Erythroblast (primary cell): Measurements from ENCODE around the gene ADARB1.

Source experiments
- DNase-seq, 2 experiments: peaks; one replicate each; lab custom pipeline; 2025; lab: John Stamatoyannopoulos, UW
- GATA1 ChIP-seq: IDR thresholded peaks from 2 replicates; pipeline ENCODE4 v1.6.1; 2011; ENCODE audit warnings: low read depth, mild to moderate bottlenecking, control low read depth, low read length, moderate library complexity
- POLR2A ChIP-seq: IDR thresholded peaks from 2 replicates; pipeline ENCODE4 v1.6.1; 2011; ENCODE audit warnings: mild to moderate bottlenecking, low read length

ADARB1 gene

GRCh38 chr21:45111703-45112102, 37.3 kb downstream of the ADARB1 start:
- no peak for TF ChIP-seq GATA1
- TF ChIP-seq POLR2A, result no peak
- DNase-seq, result no peak

- no peak for DNase-seq
Observed at GRCh38 chr21:45112371-45112770, 38.0 kb downstream of the ADARB1 start.

GRCh38 chr21:45113543-45113942, 39.2 kb downstream of the ADARB1 start:
- DNase-seq, result no peak
- no peak for TF ChIP-seq GATA1
- no peak for TF ChIP-seq POLR2A

More at GRCh38 chr21:45112371-45112770, 38.0 kb downstream of the ADARB1 start:
- TF ChIP-seq GATA1, result no peak
- TF ChIP-seq POLR2A, result no peak

GRCh38 chr21:45114072-45114471, 39.7 kb downstream of the ADARB1 start:
- TF ChIP-seq POLR2A (no peak), GATA1 (no peak)
- DNase-seq, result no peak

GRCh38 chr21:45114475-45114874, 40.1 kb downstream of the ADARB1 start:
- no peak for DNase-seq
- TF ChIP-seq POLR2A, result no peak
- no peak for TF ChIP-seq GATA1

- no peak for DNase-seq
- no peak for TF ChIP-seq GATA1
- no peak for TF ChIP-seq POLR2A
Observed at GRCh38 chr21:45115141-45115540, 40.8 kb downstream of the ADARB1 start.

- TF ChIP-seq POLR2A (no peak), GATA1 (no peak)
- no peak for DNase-seq
Observed at GRCh38 chr21:45116066-45116465, 41.7 kb downstream of the ADARB1 start.

GRCh38 chr21:45117314-45117713, 42.9 kb downstream of the ADARB1 start:
- TF ChIP-seq POLR2A (no peak), GATA1 (no peak)
- no peak for DNase-seq

- no peak for DNase-seq
- TF ChIP-seq POLR2A (no peak), GATA1 (no peak)
Observed at GRCh38 chr21:45118099-45118498, 43.7 kb downstream of the ADARB1 start.

- no peak for TF ChIP-seq POLR2A
- TF ChIP-seq GATA1, result no peak
- DNase-seq, result no peak
Observed at GRCh38 chr21:45119812-45120211, 45.4 kb downstream of the ADARB1 start.

GRCh38 chr21:45120975-45121374, 46.6 kb downstream of the ADARB1 start:
- DNase-seq, result no peak
- TF ChIP-seq POLR2A, result no peak
- no peak for TF ChIP-seq GATA1

GRCh38 chr21:45122030-45122429, 47.6 kb downstream of the ADARB1 start:
- DNase-seq, result no peak
- TF ChIP-seq POLR2A, result no peak
- TF ChIP-seq GATA1, result no peak

GRCh38 chr21:45122432-45123132, 48.2 kb downstream of the ADARB1 start:
- TF ChIP-seq POLR2A, result no peak
- TF ChIP-seq GATA1, result no peak
- DNase-seq, result no peak

GRCh38 chr21:45123440-45123839, 49.1 kb downstream of the ADARB1 start:
- no peak for TF ChIP-seq GATA1
- DNase-seq, result no peak

- TF ChIP-seq POLR2A, result no peak
- TF ChIP-seq GATA1, result no peak
- DNase-seq, result no peak
Observed at GRCh38 chr21:45124596-45124995, 50.2 kb downstream of the ADARB1 start.
